LNCAP (cell line): ENCODE measurements around the gene AMN.

Experiments
- CTCF ChIP-seq: fragments of 450-650 bp; IDR thresholded peaks from 2 replicates; pipeline ENCODE4 v1.5.1; 2017; ENCODE audit warnings: mild to moderate bottlenecking

The AMN gene

GRCh38 chr14:102902086-102902485 is 20.4 kb upstream of the AMN start:
- no peak for TF ChIP-seq CTCF

GRCh38 chr14:102902523-102903247 is 19.8 kb upstream of the AMN start:
- TF ChIP-seq CTCF = no peak

DNA sequence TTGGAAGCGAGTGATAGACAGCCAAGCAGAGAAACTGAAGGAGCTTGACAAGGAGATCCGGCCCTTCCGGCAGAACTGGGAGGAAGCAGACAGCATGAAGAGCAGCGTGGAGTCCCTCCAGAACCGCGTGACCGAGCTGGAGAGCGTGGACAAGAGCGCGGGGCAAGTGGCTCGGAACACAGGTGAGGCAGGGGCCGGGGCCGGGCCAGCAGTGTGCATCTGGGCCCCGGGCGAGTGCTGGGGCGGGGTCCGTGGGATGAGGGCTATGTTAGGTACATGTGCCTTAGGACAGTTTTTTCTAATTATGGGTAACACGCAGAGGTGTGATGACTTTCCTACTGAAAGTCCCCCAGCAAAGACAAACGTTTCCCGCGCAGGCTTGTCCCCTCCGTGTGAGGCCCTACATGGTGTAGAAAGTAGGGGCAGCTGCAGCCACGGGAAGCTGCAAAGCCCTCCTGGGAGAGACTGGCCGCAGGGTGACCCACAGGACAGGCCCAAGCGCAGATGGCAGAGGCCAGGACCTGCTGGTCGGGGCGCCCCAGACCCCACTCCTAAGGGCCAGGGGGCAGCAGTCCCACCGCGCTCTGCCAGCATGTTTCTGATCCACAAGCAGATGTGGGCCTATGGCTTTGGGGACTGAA is 19.1 kb upstream of the AMN start:
- TF ChIP-seq CTCF = no peak

- no peak for TF ChIP-seq CTCF
These were observed 18.5 kb upstream of the AMN start for GRCh38 chr14:102903889-102904512.

DNA sequence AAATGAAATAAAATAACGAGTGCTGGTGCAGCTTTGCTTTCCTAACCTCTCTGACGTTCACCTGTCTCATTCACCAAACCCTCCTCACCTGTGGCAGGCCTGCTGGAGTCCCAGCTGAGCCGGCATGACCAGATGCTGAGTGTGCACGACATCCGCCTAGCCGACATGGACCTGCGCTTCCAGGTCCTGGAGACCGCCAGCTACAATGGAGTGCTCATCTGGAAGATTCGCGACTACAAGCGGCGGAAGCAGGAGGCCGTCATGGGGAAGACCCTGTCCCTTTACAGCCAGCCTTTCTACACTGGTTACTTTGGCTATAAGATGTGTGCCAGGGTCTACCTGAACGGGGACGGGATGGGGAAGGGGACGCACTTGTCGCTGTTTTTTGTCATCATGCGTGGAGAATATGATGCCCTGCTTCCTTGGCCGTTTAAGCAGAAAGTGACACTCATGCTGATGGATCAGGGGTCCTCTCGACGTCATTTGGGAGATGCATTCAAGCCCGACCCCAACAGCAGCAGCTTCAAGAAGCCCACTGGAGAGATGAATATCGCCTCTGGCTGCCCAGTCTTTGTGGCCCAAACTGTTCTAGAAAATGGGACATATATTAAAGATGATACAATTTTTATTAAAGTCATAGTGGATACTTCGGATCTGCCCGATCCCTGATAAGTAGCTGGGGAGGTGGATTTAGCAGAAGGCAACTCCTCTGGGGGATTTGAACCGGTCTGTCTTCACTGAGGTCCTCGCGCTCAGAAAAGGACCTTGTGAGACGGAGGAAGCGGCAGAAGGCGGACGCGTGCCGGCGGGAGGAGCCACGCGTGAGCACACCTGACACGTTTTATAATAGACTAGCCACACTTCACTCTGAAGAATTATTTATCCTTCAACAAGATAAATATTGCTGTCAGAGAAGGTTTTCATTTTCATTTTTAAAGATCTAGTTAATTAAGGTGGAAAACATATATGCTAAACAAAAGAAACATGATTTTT is 17.1 kb upstream of the AMN start:
- no peak for TF ChIP-seq CTCF

- TF ChIP-seq CTCF = no peak
These were observed 15.7 kb upstream of the AMN start for GRCh38 chr14:102906616-102907302.
